GM12865 (cell line): Measurements from ENCODE around the gene TANGO2.

Experiments
- DNase-seq: peaks from one replicate; pipeline ENCODE4 v3.0.0; 2010; ENCODE audit warnings: low read depth
- H3K4me3 ChIP-seq: 2 replicates; pipeline ENCODE4 v1.5.1; 2011; ENCODE audit warnings: mild to moderate bottlenecking, low read depth, low read length, control low read depth
- CTCF ChIP-seq: IDR thresholded peaks from 2 replicates; pipeline ENCODE4 v1.5.1; 2011; ENCODE audit warnings: low read length, control low read depth, low read depth, inconsistent platforms; ENCODE audit not compliant: insufficient read depth; ENCODE audit errors: missing control alignments

The TANGO2 gene

GRCh38 chr22:20091690-20092476 is 71.0 kb downstream of the TANGO2 start:
- DNase-seq = no peak
- TF ChIP-seq CTCF = no peak
- H3K4me3 ChIP-seq = no peak overlapping the region

- DNase-seq = no peak
Observed at GRCh38 chr22:20092477-20092854, 71.6 kb downstream of the TANGO2 start.

GRCh38 chr22:20093418-20094196 is 72.7 kb downstream of the TANGO2 start:
- DNase-seq = no peak
- no peak overlapping the region for H3K4me3 ChIP-seq
- no peak for TF ChIP-seq CTCF

More at GRCh38 chr22:20092477-20092854, 71.6 kb downstream of the TANGO2 start:
- no peak overlapping the region for H3K4me3 ChIP-seq
- TF ChIP-seq CTCF = no peak

- no peak overlapping the region for H3K4me3 ChIP-seq
- no peak for DNase-seq
- TF ChIP-seq CTCF = no peak
Observed at GRCh38 chr22:20094197-20094807, 73.4 kb downstream of the TANGO2 start.

GRCh38 chr22:20095521-20095920 is 74.6 kb downstream of the TANGO2 start:
- H3K4me3 ChIP-seq = no peak overlapping the region
- TF ChIP-seq CTCF = no peak
- no peak for DNase-seq

GRCh38 chr22:20096574-20097420 is 75.9 kb downstream of the TANGO2 start:
- TF ChIP-seq CTCF = no peak
- H3K4me3 ChIP-seq = no peak overlapping the region
- no peak for DNase-seq
